HG03135 (cell line): Measurements from ENCODE around the gene CTRB1.
"Not testable (repeated sequence)": the region's sequence is repeated elsewhere in the genome, so short reads cannot be mapped to it uniquely, and the experiment has no call there.

Experiments used
- ATAC-seq: cut with Tn5 transposase; IDR thresholded peaks from one replicate; pipeline ENCODE4 v1.9.1; 2021; ENCODE audit warnings: mild to moderate bottlenecking, moderate library complexity; ENCODE audit not compliant: unreplicated experiment

The CTRB1 gene

DNA sequence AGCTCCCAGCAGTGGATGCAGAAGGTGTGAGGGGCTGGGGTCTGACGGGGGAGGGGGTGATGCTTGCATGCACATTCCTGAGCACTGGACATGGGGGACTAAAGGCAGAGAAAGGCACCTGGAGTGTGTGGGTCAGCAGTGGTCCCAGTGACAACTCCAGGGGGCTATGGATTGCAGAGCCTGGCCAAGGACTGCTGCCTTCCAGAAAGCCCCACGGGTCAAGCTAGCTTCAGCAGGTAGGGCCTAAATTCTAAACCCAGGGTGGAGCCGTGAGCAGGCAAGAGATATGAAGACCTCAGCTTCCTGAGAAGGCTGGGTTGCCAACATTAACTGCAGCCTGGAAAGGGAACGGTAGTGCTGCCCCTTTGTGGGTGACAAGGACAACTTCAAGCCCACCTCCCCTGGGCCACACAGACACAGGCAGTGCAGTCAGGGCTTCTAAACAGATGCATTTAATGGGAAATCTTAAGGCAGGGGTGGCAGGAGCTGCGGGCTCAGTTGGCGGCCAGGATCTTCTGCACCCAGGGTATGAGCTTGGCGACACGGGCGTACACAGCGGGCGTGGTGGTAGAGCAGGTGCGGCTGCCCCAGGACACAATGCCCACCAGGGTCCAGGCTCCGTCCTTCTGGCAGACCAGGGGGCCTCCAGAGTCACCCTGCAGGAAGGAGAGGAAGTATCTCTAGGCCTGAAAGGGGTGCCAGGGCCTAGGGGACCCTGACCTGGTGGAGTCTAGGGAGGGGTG is 14.9 kb upstream of the CTRB1 start:
- no peak for ATAC-seq

DNA sequence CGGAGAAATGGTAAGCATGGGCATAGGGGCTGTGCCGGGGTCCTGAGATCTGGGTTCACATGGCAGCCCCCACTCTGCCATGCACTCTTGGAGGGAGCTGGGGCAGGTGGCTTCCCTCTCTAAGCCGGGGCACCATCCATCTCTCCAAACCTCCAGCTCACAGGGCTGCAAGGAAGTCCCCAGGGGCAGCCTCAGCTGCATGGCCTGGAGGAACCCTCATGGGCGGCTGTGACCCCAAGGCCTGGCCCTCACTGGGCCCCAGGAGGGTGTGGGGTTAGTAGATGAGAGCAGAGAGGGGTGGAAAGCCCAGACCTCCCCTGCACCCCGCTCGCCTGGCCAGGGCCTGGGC is 14.4 kb upstream of the CTRB1 start:
- ATAC-seq: no peak

DNA sequence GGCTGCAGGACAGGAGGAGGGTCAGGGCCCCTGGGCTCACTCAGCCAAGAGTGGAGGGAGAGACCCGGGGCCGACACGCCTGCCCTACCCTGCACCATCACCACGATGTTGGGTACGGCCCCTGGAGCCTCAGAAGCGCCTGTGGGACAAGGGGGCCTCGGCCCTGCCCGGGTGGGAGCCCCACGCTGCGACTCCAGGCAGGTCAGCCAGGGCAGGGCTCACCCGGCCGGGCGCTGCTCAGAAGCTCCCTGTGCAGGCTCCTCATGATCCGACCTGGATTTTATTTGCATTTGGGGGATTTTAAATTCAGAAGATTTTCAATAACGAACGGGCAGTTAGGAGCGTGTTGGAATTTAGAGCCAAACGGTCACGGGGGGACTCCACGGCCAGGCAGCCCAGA is 13.9 kb upstream of the CTRB1 start:
- ATAC-seq: not testable (repeated sequence)

DNA sequence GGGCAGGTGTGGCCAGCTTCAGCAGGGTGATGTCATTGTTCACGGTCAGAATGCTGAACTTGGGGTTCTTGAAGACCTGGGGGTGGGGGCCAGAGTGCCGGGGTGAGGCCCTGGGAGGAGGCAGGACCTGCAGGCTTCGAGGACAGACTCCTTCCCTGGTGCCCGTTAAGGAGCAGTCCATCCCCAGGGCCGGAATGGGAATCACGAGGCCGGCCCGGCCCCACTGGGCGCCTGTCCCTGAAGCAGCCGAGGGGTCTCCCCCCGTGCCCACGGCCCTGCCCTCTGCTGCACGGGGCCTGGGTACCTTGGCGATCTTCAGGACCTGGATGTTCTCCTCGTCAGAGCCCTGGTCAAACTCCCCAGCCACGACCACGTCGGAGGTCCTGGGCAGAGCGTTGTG is 13.3 kb upstream of the CTRB1 start:
- not testable (repeated sequence) for ATAC-seq

DNA sequence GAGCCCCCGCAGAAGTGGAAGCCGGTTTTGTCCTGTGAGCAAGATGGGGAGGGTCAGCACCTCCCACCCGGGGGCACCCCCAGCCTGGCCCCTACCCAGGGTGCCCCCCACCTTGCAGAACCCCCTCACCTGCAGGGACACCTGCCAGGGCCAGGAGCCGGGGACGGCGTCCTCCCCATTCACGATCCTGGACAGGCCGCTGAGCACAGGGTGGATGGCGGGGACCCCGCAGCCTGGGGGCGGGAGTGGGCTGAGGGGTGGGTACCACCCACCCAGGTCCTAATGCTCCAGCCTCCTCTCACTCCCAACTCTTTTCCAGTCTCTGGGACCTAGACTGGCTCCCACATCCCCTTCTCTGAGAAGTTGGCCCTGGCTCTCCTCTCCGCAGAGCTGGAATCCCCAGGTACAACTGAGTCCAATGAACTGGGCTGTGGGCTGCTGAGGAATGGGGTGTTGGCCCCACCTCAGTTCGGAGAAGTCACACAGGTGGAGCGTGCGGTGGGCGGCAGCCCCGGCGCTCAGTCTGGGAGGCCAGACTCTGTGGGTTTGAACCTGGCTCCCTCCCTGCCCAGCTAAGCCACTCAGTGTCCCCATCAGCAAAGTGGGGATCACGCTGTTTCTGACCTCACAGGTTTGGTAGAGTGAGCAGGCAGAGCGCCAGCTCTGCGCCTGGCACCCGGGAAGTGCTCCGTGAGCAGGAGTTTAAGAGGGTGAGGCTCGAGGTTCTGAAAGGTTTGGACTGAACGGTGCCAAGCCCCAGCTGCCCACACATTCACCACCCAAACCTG is 12.6 kb upstream of the CTRB1 start:
- not testable (repeated sequence) for ATAC-seq

DNA sequence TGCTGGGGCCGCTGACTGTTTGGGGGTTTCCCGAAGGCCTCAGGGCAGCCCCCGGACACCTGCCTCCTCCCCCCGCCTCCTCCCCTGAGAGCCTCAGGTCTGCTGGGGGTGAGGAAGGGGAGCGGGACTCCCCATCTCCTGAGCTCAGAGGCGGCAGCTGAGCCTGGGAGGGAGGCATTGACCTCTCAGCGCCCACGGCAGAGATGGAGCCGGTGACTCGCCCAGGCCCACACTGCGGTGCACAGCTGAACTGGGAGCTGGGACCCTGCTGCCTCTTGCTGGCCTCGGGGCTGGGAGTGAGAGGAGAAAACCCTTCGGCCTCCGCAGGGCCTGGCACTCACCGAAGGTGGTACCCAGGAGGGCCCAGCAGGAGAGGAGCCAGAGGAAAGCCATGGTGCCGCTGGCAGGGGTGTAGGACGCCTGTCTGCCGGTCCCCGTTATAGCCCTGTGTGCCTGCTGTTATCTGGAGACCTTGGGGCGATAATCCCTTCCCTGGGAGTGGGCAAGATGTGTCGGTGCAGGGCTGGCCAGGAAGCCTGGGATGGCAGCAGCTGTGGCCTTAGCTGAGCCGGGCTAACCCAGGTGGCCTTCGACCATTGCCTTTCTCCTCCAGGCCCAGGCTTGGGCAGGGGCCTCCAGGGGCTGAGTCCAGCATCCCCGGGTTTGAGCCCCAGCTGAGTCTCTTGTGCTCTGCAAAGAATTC is 11.9 kb upstream of the CTRB1 start, which contains the start of gene CTRB2:
TSS of gene CTRB2 (minus strand) at position 413 of the 703 bp plus-strand sequence. CDS start at position 393, 20 bp downstream.
- ATAC-seq: no peak

DNA sequence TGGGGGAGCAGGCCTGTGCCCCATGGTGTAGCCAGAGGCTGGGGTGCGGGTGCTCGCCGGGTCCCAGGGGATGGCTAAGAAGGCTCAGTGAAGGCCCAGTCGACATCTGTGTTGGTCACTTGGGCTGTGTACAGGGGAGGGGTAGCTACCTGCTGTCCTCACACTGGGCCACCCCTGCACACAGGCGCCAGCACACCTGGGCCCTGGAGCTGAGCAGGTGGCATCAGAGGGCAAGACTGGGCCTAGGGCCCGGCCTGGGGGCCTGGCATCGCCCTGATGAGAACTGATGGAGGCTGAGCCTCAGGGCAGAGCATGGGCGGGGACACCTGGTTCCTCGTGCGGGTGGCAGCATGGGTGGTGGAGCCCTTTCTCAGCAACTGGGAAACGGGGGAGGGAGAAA is 11.0 kb upstream of the CTRB1 start:
- ATAC-seq: no peak

DNA sequence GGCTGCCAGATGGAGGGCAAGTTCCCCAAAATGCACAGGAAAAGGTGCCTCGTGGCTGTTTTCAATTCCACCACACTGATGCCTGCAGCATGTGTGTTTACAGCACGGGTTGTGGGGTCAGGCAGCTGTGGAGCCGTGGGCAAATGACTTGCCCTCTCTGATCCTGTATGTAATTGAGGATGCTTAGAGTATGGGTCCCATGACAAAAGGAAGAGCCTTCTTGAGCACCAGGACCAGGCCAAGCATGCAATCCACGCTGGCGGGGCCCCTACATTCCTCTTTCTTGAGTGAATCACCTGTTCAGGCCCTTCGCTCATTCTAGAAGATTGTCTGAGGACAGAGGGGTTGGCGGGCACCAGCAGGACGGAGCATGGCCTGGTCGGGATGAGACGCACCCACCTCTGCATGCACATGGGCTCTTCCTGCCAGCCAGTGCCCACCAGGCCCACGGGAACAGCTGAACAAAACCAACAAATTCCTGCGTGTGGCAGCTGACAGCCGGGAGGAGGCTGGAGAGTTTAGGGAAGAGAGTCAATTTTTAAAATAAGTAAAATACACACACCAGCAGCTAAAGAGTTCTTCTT is 10.5 kb upstream of the CTRB1 start:
- ATAC-seq: no peak

DNA sequence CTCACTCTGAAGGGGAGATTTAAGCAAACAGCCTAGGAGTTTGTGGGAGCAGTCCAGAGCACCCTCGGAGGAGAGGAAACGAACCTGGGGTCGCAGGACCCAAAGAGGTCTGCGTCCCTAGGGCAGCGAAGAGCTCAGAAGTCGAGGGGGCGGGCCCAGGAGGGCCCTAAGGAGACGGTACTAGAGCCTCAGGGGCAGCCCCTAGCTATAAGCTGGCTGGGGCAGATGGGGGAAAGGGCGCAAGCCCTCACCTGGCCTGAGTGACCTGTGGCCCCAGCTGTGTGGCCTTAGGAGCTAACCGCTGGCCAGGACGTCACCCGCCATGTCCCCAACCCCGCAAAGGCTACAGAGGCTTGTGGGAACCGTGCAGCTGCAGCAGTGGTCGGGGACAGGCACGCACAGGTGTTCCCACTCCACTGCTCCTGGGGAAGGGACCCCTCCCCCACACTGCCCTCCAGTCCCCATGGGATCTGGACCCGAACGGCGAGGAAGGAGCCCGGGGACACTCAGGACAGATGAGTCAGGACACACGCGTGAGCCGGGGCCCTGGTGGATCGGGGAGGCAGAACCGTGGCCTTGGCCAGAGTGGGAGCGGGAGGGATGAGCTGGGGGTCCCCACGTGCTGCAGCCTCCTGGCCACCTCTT is 9.8 kb upstream of the CTRB1 start:
- ATAC-seq: no peak

DNA sequence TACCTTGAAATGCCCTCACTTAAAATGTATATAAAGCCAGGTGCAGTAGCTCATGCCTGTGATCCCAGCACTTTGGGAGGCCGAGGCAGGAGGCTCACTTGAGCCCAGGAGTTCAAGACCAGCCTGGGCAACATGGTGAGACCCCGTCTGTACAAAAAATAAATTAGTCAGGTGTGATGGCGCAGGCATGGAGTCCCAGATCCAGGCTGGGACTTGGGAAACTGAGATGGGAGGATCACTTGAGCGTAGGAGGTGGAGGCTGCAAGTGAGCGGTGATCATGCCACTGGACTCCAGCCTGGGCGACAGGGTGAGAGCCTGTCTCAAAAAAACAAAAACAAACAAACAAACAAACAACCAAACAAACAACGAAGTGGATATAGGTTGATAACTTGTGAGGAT is 9.3 kb upstream of the CTRB1 start:
- not testable (repeated sequence) for ATAC-seq

DNA sequence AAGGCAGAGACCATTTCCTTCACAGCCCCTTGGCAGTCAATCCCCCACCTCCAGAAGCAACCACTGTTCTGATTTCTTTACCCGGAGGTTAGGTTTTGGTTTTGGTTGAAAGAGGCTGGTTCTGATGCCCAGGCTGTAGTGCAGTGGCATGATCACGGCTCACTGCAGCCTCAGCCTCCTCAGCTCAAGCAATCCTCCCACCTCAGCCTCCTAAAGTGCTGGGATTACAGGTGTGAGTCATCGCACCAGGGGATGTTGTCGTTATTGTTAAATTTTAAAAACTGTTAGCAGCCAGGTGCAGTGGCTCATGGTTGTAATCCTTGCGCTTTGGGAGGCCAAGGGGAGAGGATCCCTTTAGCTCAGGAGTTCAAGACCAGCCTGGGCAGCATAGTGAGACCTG is 8.8 kb upstream of the CTRB1 start:
- ATAC-seq: no peak

DNA sequence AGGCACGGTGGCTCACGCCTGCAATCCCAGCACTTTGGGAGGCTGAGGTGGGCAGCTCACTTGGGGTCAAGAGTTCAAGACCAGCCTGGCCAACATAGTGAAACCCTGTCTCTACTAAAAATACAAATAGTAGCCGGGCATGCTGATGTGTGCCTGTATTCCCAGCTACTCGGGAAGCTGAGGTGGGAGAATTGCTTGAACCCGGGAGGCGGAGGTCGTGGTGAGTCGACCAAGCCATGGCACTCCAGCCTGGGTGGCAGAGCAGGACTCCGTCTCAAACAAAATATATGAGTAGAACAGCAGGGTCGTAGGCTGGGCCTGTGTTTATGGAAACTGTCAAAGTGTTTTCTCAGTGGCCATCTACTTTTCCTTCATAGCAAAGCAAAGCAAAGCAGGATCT is 7.5 kb upstream of the CTRB1 start:
- ATAC-seq: not testable (repeated sequence)

DNA sequence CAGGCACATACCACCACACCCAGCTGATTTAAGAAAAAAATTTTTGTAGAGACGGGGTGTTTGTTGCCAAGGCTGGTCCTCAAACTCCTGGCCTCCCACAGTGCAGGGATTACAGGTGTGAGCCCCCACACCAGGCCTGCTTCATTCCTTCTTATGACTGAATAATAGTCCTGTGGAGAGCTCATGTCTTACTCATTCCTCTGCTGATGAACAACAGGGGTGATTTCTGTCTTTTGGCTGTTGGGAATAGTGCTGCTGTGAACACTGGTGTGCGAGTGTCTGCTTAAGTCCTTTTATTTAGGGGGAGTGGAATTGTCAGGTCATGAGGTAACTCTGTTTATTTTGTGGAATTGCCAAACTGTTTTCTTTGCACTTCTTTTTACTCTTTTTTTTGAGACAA is 2.7 kb upstream of the CTRB1 start:
- no peak for ATAC-seq

DNA sequence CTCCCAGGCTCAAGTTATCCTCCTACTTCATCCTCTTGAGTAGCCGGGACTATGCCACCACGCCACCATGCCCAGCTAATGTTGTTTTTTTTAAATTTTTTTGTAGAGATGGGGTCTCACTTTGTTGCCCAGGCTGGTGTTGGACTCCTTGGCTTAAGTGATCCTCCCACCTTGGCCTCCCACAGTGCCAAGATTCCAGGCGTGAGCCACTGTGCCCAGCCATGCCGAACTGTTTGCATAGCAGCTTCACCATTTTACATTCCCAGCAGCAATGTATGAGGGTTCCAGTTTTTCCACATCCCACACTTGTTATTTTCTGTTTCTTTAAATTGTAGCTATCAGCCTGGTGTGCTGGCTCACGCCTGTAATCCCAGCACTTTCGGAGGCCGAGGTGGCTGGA is 2.2 kb upstream of the CTRB1 start:
- no peak for ATAC-seq

DNA sequence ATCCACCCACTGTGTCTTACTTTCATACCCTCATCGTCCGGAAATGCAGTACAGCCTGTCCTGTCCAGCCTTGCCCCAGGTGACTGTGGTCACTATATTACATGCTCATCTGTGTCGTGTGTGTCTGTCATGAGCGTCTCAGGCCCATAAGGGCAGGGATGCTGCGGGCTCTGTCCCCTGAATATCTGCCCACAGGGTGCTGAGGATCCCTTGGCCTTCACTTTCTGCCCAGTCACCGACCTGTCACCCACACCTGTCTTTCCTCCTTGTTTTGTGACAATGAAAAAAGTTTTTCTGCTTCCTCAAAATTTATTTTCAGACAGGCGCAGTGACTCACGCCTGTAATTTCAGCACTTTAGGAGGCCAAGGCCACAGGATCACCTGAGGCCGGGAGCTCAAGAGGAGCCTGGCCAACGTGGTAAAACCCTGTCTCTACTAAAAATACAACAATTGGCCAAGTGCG is 1.4 kb upstream of the CTRB1 start:
- ATAC-seq: no peak

DNA sequence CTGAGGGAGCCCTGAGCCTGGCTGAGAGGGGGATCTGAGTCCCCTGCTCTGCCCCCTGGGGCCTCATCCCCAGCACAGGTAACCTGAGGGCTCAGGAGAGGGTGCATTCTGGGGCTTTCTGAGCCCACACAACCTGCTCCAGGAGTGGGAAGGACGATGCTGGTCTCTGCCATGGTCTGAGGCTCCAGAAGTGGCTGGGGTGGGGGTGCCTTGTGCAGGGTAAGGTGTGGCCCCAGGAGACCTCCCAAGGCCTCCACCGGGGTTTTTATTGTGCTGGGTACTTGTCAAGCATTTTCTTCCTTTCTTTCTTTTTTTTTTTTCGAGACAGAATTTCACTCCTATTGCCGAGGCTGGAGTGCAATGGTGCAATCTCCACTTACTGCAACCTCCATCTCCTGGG is 300 bp downstream of the CTRB1 start:
- no peak for ATAC-seq

DNA sequence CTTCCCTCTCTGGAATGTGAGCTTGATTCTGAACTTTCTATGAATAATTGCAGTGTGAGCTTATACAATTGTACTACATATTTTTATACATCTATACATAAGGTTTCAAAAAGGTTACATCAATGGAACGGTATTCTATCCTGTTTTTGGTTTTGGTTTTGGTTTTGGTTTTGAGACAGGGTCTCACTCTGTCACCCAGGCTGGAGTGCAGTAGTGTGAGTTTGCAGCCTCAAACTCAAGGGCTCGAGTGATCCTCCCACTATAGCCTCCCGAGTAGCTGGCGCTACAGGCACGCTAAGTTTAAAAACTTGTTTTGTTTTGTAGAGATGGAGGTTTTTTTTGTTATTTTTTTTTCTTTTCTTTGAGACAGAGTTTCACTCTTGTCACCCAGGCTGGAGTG is 1.1 kb downstream of the CTRB1 start:
- no peak for ATAC-seq

DNA sequence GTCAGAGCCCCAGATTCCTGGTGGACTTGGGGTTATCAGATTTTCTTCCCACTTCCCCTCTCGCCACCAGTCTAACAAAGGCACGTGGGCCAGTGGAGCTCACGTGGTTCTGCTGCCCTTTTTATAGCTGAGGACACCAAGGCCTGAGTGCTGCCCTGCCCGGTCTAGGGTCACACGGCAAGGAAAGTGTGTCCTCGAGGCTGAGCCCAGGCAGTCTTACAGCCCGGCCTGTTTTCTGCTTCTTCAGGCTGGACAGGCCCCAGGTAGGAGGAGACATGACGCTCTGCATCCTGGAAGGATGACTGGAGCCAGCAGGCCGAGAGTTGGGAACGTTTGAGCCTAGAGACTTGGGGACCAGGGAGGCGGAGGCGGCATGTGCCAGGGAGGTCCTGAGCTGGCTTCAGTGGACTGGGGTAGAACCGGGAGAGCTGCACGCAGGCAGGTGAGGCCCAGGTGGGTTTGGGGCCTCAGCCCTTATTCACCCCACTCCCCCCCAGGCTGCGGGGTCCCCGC is 3.5 kb downstream of the CTRB1 start:
- no peak for ATAC-seq

DNA sequence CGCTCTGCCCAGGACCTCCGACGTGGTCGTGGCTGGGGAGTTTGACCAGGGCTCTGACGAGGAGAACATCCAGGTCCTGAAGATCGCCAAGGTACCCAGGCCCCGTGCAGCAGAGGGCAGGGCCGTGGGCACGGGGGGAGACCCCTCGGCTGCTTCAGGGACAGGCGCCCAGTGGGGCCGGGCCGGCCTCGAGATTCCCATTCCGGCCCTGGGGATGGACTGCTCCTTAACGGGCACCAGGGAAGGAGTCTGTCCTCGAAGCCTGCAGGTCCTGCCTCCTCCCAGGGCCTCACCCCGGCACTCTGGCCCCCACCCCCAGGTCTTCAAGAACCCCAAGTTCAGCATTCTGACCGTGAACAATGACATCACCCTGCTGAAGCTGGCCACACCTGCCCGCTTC is 4.3 kb downstream of the CTRB1 start:
- ATAC-seq: not testable (repeated sequence)

DNA sequence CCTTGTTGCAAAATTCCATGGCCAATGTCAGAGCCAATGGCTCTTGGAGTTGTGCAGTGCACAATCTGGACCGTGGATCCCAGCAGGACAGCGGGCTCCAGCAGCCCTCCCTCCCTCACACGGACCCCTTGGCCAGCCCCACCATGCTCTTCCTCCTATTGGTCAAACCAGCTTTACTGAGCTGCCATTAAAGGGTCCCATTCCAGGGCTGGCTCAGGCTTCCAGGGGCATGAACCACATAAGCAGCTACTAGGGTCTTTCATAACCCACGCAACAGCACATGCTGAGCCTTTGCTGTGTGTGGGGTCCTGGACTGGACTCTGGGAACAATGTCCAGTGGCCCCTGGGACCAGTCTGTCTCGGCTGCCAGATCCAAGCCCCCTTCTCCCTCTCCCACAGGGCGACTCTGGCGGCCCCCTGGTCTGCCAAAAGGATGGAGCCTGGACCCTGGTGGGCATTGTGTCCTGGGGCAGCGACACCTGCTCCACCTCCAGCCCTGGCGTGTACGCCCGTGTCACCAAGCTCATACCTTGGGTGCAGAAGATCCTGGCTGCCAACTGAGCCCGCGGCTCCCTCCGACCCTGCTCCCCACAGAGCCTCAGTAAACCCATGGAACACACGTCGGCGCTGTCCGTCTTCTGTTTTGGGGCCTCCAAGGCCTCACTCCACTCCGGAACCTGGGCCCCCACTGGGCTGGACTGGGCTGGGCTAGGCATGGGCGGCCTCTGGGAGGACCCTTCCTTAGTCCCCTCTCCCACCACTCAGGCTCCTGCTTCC is 5.7 kb downstream of the CTRB1 start:
- no peak for ATAC-seq
